Ovary (tissue), 3 donors: ENCODE results near the gene RPIA.

ENCODE experiments used
- EP300 ChIP-seq: sonication (generic); formaldehyde crosslinking; IDR thresholded peaks from one replicate; pipeline ENCODE4 v1.6.1; 2017; ENCODE audit warnings: antibody characterized with exemption
- POLR2A ChIP-seq: fragments of 450-650 bp; IDR thresholded peaks from one replicate; pipeline ENCODE4 v1.6.1; 2017; ENCODE audit warnings: antibody characterized with exemption, mild to moderate bottlenecking, moderate library complexity
- TF ChIP-seq, protein P1 (sequence below), 3 donors: fragments of 450-650 bp in 2 of 3; fragments of 200-600 bp in 1 of 3; IDR thresholded peaks; one replicate each; pipeline versions ENCODE4 v1.5.1 to v1.8.0; 2016 to 2022; ENCODE audit warnings: antibody characterized with exemption in 3 of 3, mild to moderate bottlenecking in 1 of 3
- donor health status: DM: no; HTN: no; CAD: no.

- TF ChIP-seq, protein P1, sequence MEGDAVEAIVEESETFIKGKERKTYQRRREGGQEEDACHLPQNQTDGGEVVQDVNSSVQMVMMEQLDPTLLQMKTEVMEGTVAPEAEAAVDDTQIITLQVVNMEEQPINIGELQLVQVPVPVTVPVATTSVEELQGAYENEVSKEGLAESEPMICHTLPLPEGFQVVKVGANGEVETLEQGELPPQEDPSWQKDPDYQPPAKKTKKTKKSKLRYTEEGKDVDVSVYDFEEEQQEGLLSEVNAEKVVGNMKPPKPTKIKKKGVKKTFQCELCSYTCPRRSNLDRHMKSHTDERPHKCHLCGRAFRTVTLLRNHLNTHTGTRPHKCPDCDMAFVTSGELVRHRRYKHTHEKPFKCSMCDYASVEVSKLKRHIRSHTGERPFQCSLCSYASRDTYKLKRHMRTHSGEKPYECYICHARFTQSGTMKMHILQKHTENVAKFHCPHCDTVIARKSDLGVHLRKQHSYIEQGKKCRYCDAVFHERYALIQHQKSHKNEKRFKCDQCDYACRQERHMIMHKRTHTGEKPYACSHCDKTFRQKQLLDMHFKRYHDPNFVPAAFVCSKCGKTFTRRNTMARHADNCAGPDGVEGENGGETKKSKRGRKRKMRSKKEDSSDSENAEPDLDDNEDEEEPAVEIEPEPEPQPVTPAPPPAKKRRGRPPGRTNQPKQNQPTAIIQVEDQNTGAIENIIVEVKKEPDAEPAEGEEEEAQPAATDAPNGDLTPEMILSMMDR (IDR thresholded peaks at IDR 0.05): no peak
- no peak for TF ChIP-seq EP300
- no peak for TF ChIP-seq POLR2A
Observed at GRCh38 chr2:88658326-88658725, 33.1 kb upstream of the RPIA start.
